Stimulated activated CD8-positive, alpha-beta memory T cell treated with anti-CD3 and anti-CD28 coated beads, Interleukin-7, amount 100 ng/mL, for 48 hours (primary cell): ENCODE results near the gene FOXJ3.

ENCODE experiments used
- DNase-seq, 2 donors: peaks; one replicate each; pipeline ENCODE4 v3.0.0-alpha.2; 2020; ENCODE audit warnings: low read depth in 1 of 2; ENCODE audit errors: extremely low read depth in 1 of 2

Gene FOXJ3

GRCh38 chr1:42335050-42335808, at the start of gene FOXJ3:
FOXJ3 (minus strand) TSS chr1:42335235; CDS start chr1:42311093, 24,142 bp downstream.
- DNase-seq: peak; percentile 86 to 87

- no peak for DNase-seq
Observed at GRCh38 chr1:42381280-42381673, 46.2 kb upstream of the FOXJ3 start.

GRCh38 chr1:42380586-42381279, 45.7 kb upstream of the FOXJ3 start, which contains the start of gene RIMKLA:
RIMKLA (plus strand) TSS chr1:42380792; CDS start chr1:42380935, 143 bp downstream.
- DNase-seq: peak; percentile 29 to 32

GRCh38 chr1:42379794-42380585, 45.0 kb upstream of the FOXJ3 start:
- no peak for DNase-seq

- DNase-seq: no peak
Observed at GRCh38 chr1:42372796-42373195, 37.8 kb upstream of the FOXJ3 start.

GRCh38 chr1:42370876-42371549, 36.0 kb upstream of the FOXJ3 start:
- no peak for DNase-seq

- no peak for DNase-seq
Observed at GRCh38 chr1:42369471-42369870, 34.4 kb upstream of the FOXJ3 start.

GRCh38 chr1:42368096-42368795, 33.2 kb upstream of the FOXJ3 start:
- DNase-seq: no peak

GRCh38 chr1:42365118-42365517, 30.1 kb upstream of the FOXJ3 start:
- DNase-seq: no peak

GRCh38 chr1:42364542-42364941, 29.5 kb upstream of the FOXJ3 start:
- DNase-seq: no peak

GRCh38 chr1:42364089-42364488, 29.1 kb upstream of the FOXJ3 start:
- no peak for DNase-seq

GRCh38 chr1:42359466-42359865, 24.4 kb upstream of the FOXJ3 start:
- DNase-seq: no peak

GRCh38 chr1:42358791-42359190, 23.8 kb upstream of the FOXJ3 start:
- DNase-seq: no peak

- DNase-seq: no peak
Observed at GRCh38 chr1:42350086-42350485, 15.1 kb upstream of the FOXJ3 start.

- DNase-seq: no peak
Observed at GRCh38 chr1:42348498-42348897, 13.5 kb upstream of the FOXJ3 start.

GRCh38 chr1:42343049-42343448, 8.0 kb upstream of the FOXJ3 start:
- DNase-seq: no peak

GRCh38 chr1:42340901-42341300, 5.9 kb upstream of the FOXJ3 start:
- DNase-seq: no peak

GRCh38 chr1:42340093-42340492, 5.1 kb upstream of the FOXJ3 start:
- no peak for DNase-seq

GRCh38 chr1:42336978-42337377, 1.9 kb upstream of the FOXJ3 start:
- no peak for DNase-seq

- DNase-seq: no peak
Observed at GRCh38 chr1:42335809-42336518, 929 bp upstream of the FOXJ3 start.
